ENCODE measurements around the gene GPATCH4. TPM values are rescaled to one million over a fixed set of nuclear protein-coding genes. Genes with fewer than 3 reads are reported as not detected.

Gene GPATCH4
- total and polyA plus RNA-seq, 2 of the 4 experiments (the other 2 are of a cell fraction), result 32.6 to 41.8 TPM

- no peak overlapping the region for H3K4me3 ChIP-seq (ENCODE audit: insufficient read depth, low read depth, low read length)
- no peak overlapping the region for H3K18ac ChIP-seq (ENCODE audit: low read depth, low read length)
- intact Hi-C loops (cut with micrococcal nuclease) (no loop called here), in situ Hi-C loops (cut with MboI; ENCODE audit: low sequenced_read_pairs) (no loop called here), dilution Hi-C loops (cut with HindIII; ENCODE audit: low sequenced_read_pairs, unreplicated experiment) (no loop called here)
- no peak overlapping the region for H3K27ac ChIP-seq (ENCODE audit: insufficient read depth, low read length)
- H4K8ac ChIP-seq (ENCODE audit: low read depth in 2 of 2, low read length in 2 of 2), result no peak overlapping the region
- peaks cover 4% of the 10 kb centered on the region; the same call in 1 of the 2 replicates for H3K9me1 ChIP-seq (ENCODE audit: insufficient read depth, low read length)
- no CpG with 5 or more reads among the region's 3 CpGs for WGBS, 2 experiments (ENCODE audit: extremely low coverage in 2 of 2, insufficient read length in 1 of 2)
- no peak for DNase-seq
- H2AK5ac ChIP-seq (ENCODE audit: low read depth, low read length), result no peak overlapping the region
- no peaks in the 10 kb centered on the region for H3K36me3 ChIP-seq (ENCODE audit: control insufficient read depth, insufficient read depth, low read length)
- no TSS peak for BruUV-seq (replicated peaks)
- ChIA-PET POLR2A (ENCODE audit: unreplicated experiment) (no interaction called here), CTCF (no interaction called here)
- H3K27me3 ChIP-seq (ENCODE audit: control insufficient read depth, insufficient read depth, low read length), result peaks cover 15% of the 10 kb centered on the region
- ATAC-seq (ENCODE audit: low read depth), result no peak
- H4K20me1 ChIP-seq (ENCODE audit: insufficient read depth, low read length), result no peaks in the 10 kb centered on the region
- no peak overlapping the region for H2AFZ ChIP-seq (replicated peaks; ENCODE audit: low read length, poor library complexity)
- H3K14ac ChIP-seq (replicated peaks; ENCODE audit: low read depth, low read length), result no peak overlapping the region
- H3K4me1 ChIP-seq (ENCODE audit: control insufficient read depth, insufficient read depth, low read length), result no peaks in the 10 kb centered on the region
- H3K56ac ChIP-seq (ENCODE audit: extremely low read depth, insufficient read depth, low read length), result no peak overlapping the region
- no peak overlapping the region for H4K5ac ChIP-seq (ENCODE audit: low read depth, low read length)
- no peak overlapping the region for H2BK20ac ChIP-seq (ENCODE audit: low read depth, low read length)
- no peak overlapping the region for H4K91ac ChIP-seq (ENCODE audit: insufficient read depth, low read depth, low read length)
- peaks cover 4 to 7% of the 10 kb centered on the region in 2 experiments; a peak in 3 of 4 replicates for H3K79me1 ChIP-seq (ENCODE audit: low read depth in 1 of 2, low read length in 2 of 2)
- H2BK5ac ChIP-seq (ENCODE audit: low read depth, low read length, poor library complexity, severe bottlenecking), result no peak overlapping the region
- no peak overlapping the region for H2AK9ac ChIP-seq (replicated peaks; ENCODE audit: low read depth, low read length, poor library complexity)
- H3K9me3 ChIP-seq (ENCODE audit: control insufficient read depth, insufficient read depth, low read length), result no peaks in the 10 kb centered on the region
- TF ChIP-seq CTCF (conservative IDR thresholded peaks at IDR 0.05; ENCODE audit: low read depth, low read length) (no peak), NFE2L2 (IDR thresholded peaks at IDR 0.05; ENCODE audit: low read depth, low read length) (no peak), SMC3 (IDR thresholded peaks at IDR 0.05; ENCODE audit: low read depth, low read length) (no peak), RCOR1 (IDR thresholded peaks at IDR 0.05; ENCODE audit: insufficient replicate concordance, low read length) (no peak), CEBPB (IDR thresholded peaks at IDR 0.05; ENCODE audit: low read depth, low read length) (no peak), MAZ (IDR thresholded peaks at IDR 0.05; ENCODE audit: borderline replicate concordance, low read depth, low read length) (no peak), POLR2A (IDR thresholded peaks at IDR 0.05; ENCODE audit: low read depth, low read length) (no peak), CHD1 (IDR thresholded peaks at IDR 0.05; ENCODE audit: low read depth, low read length) (no peak), MXI1 (IDR thresholded peaks at IDR 0.05; ENCODE audit: borderline replicate concordance, low read depth, low read length) (no peak), RFX5 (IDR thresholded peaks at IDR 0.05; ENCODE audit: low read depth, low read length) (no peak), FOS (IDR thresholded peaks at IDR 0.05; ENCODE audit: low read depth, low read length) (no peak), RAD21 (IDR thresholded peaks at IDR 0.05; ENCODE audit: low read length) (no peak), ELK1 (IDR thresholded peaks at IDR 0.05; ENCODE audit: borderline replicate concordance, low read depth, low read length) (no peak), USF2 (IDR thresholded peaks at IDR 0.05; ENCODE audit: low read depth, low read length) (no peak)
- no peak overlapping the region for H2BK120ac ChIP-seq (ENCODE audit: low read depth, low read length)
- no peak overlapping the region for H3K4me2 ChIP-seq (ENCODE audit: low read depth, low read length)
- no peak overlapping the region for H3K23ac ChIP-seq (ENCODE audit: low read depth, low read length)
- no peak overlapping the region for H2BK15ac ChIP-seq (ENCODE audit: low read depth, low read length)
- no peak overlapping the region for H3K9ac ChIP-seq (ENCODE audit: low read depth, low read length)
- H3K4ac ChIP-seq (ENCODE audit: low read depth, low read length), result no peak overlapping the region
These were observed 14.3 kb downstream of the GPATCH4 start for GRCh38 chr1:156586892-156587477.

All from IMR-90 (cell line).